ENCODE measurements around the gene FMN1.

GRCh38 chr15:33107950-33108349 is 86.6 kb downstream of the FMN1 start:
- TF ChIP-seq ELF4 (IDR thresholded peaks at IDR 0.05) (no peak), ZNF384 (IDR thresholded peaks at IDR 0.05) (no peak)

Measured in HEK293T (cell line).